Left ventricle myocardium superior (tissue), 1 donor: ENCODE results near the gene TGM2. TPM values are rescaled to one million over a fixed set of nuclear protein-coding genes. Genes with fewer than 3 reads are reported as not detected.

Source experiments
- ATAC-seq: fragments of 200-7000 bp; cut with Tn5 transposase; one replicate; pipeline ENCODE4 v1.9.1; 2020; ENCODE audit warnings: mild to moderate bottlenecking, moderate library complexity
- DNase-seq: peaks from one replicate; pipeline ENCODE4 v3.0.0-alpha.2; 2020
- intact Hi-C: fragments of 100-400 bp; cut with micrococcal nuclease; formaldehyde crosslinking; loops from one replicate; pipeline ENCODE4 v1.11.0; 2022
- total RNA-seq: library from RNA; stranded (reverse); fragmentation: NEBNext Ultra II Directional; extraction: Animal tissue kit (Norgen Biotek cat#: 25700); gene quantifications from one replicate; pipeline ENCODE4 v1.2.1, GENCODE V29; 2021
- donor health status: DM: no; HTN: yes; CAD: no; lungs with severe emphysema.

TGM2 gene
- total RNA-seq, 1 donor from 2014 or later = 473 TPM

DNA sequence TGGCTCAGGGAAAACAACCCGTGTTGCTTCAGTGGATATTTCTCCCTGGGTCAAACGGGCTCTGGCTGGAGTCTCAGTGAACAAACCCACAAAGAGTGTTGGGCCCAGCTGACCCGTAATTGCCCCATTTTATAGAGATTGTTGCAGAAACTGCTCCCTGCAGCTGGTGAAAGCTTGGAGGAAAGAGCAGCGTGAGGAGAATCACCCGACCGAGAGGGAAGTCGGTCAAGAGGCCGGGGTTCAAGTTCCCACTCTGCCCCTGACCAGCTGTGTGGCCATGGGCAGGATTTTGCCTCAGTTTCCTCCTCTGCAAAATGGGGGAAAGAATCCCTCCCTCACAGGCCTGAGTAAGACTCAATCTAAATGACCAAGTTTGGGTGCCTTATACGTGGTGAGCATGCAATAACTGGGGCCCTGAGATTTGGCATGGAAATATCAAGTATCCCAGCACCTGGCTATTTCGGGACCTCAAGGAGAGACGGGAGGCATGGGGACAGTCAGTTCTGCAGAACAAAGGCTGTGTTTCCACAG is 1.7 kb upstream of the TGM2 start:
- intact Hi-C loops = loop anchor here (10.0 kb wide), 1 partner anchor 92 kb away; no protein-coding TSS in a partner anchor
- no peak for DNase-seq
- ATAC-seq = no peak

- no peak for DNase-seq
- intact Hi-C loops = loop anchor here (10.0 kb wide), 1 partner anchor 91 kb away; no protein-coding TSS in a partner anchor
These were observed 1.1 kb upstream of the TGM2 start for GRCh38 chr20:38165966-38166702.

GRCh38 chr20:38164624-38165088 is 414 bp downstream of the TGM2 start:
- ATAC-seq = peak; percentile 43
- intact Hi-C loops = loop anchor here (10.0 kb wide), 1 partner anchor 90 kb away; no protein-coding TSS in a partner anchor
- peak; percentile 66 for DNase-seq

More at GRCh38 chr20:38165966-38166702, 1.1 kb upstream of the TGM2 start:
- no peak for ATAC-seq

GRCh38 chr20:38164069-38164468 is 1.0 kb downstream of the TGM2 start:
- intact Hi-C loops = loop anchor here (10.0 kb wide), 1 partner anchor 89 kb away; no protein-coding TSS in a partner anchor
- no peak for DNase-seq
- ATAC-seq = no peak

DNA sequence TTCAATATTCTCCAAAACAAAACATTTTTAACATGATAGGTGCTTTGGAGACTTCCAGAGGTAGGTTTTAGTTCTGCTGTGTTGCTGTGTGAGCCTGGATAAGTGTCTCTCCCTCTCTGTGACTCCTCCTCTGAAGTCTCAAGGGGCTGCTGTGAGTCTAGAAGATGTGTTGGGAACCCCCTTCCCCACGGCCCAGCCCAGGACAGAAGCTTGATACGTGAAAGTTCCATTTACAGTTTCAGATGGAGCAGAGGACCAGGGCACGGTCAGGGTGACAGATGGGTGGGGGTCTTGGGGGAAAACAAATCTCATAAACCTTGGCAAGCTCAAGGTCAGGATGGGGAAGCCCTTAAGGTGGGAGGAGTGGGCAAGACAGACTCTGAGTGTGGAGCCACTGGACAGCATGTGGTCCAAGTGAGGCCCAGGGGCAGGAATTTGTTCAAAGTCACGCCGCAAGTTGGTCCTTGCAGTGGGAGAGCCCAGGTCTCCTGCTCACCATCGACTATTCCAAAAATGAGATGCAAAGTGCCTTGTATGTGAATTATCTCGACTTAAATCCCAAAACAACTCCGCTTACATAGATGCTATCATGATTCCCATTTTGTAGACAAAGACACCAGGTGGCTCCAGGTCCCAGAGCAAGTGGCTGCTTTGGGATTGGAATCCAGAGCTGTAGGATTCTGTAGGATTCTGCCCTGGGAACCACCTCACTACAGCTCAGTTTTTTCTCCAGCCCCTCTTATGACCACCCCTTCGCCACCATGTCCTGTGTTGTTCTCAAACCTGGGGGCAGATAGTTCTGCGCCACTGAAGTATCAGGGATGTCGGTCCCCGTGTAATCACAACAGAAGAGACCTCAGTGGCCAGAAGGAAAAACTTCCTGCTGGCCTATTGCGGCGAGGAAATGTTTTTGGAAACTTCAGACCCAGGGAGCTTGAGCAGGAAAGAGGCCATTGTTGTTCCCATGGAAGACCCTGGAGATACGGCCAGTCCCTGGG is 1.9 kb downstream of the TGM2 start:
- no peak for DNase-seq
- intact Hi-C loops = loop anchor here (10.0 kb wide), 1 partner anchor 88 kb away; no protein-coding TSS in a partner anchor
- ATAC-seq = no peak

- intact Hi-C loops = loop anchor here (10.0 kb wide), 1 partner anchor 87 kb away; no protein-coding TSS in a partner anchor
- no peak for DNase-seq
- no peak for ATAC-seq
These were observed 2.9 kb downstream of the TGM2 start for GRCh38 chr20:38162149-38162548.

- ATAC-seq (no peak), DNase-seq (no peak)
- intact Hi-C loops = loop anchor here (10.0 kb wide), 1 partner anchor 87 kb away; no protein-coding TSS in a partner anchor
These were observed 3.7 kb downstream of the TGM2 start for GRCh38 chr20:38161412-38161774.

DNA sequence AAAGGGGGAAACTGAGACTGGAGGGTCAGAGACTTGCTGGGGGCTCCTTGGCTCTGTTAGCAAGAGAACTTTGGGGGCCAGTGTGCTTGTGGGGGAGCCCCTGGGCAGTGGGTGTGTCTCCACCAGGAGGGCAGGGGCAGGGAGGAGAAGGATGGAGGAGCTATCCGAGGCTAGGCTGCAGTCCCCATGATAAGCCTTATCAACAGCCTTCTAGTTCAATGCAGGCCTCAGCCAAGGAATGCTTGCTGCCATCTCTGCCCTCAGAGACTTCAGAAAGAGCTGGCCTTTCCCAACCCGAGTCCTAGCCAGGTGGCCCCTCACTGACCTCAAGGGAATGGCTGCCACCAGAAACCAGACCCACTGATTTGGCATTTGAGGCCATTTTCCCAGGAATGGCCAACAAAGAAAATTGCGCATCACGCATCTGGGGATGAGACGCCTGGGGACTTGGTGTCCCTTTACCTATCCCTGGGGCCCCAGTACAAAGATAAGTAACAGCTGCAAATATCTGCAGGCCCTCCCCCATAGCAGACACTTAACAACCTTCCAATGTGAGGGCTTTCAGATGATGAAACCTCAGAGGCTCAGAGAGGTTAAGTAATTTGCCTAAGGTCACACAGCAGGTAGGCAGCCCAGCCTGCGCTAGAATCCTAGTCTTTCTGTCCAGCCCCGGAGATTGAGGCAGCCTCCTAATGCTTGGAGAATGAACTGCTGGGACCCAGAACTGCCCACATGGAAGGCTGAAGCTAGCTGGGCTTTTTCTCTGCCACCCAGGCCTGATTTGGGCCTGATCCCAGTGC is 4.9 kb downstream of the TGM2 start:
- ATAC-seq (no peak), DNase-seq (no peak)
- intact Hi-C loops = loop anchor here (10.0 kb wide), 1 partner anchor 85 kb away; no protein-coding TSS in a partner anchor

GRCh38 chr20:38159566-38159956 is 5.5 kb downstream of the TGM2 start:
- DNase-seq (no peak), ATAC-seq (no peak)
- intact Hi-C loops = no loop called here

DNA sequence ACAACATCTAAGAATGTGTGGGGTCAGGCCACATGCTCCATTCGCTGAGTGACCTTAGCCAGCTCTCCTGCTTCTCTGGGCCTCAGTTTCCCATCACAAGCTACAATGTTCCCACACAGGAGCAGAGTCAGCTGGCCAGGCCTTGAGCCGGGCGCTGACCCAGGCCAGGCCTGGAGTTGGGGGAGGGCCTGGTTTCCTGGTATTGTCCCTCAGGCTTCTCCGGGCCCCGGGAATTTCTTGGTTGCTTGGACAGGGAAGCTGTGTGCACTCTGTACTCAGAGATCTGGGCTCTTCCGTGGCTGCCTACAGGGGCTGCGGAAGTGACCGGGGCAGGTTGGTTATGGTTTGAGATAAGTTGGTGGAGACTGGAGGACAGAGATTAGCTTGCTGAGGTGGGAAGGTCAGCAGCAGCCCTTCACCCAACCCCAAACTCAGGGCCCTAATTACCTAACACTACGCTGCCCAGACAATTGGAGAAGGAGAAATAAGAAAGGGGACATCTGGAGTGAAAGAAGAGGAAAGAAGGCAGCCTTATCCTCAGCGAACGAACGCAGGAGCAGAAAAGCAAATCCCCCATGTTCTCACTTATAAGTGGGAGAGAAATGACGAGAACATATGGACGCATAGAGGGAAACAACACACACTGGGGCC is 6.2 kb downstream of the TGM2 start:
- intact Hi-C loops = no loop called here
- DNase-seq = peak; percentile 60
- ATAC-seq = peak; percentile 31

- ATAC-seq (peak; percentile 46), DNase-seq (no peak)
- intact Hi-C loops = no loop called here
These were observed 7.2 kb downstream of the TGM2 start for GRCh38 chr20:38157635-38158495.

DNA sequence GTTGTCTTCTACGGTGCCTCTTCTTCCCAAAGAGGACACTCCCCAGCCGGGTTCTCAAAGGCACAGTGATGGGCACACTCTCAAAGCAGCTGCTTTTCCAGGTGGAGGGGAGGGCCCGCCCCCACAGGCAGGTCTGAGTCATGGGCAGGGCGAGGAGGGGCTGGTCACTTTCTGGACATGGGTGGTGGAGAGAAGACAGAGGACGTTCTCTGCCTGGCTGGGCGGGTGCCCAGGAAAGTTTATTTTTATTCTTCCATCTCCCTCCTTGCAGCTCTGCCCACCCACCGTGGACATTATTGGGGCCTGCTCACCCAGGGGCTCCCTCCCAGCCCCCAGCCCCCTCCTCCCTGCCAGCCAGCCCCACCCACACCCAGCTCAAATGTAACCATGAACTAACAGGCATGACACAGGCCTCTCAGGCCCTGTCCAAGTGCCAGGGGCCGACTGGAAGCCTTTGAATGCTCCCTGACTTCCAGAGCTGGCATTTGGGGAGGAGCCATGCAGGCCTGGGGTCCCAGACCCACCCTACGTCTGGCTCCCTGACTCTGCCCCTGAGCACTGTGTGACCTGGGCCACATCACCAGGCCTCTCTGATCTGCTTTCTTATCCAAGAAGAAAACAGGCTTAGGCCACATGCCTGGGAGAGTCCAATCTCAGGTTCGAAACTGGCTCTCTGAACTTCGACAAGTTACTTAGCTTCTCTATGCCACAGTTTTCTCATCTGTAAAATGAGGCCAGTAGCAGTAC is 8.0 kb downstream of the TGM2 start:
- ATAC-seq (peak; percentile 79), DNase-seq (peak; percentile 79)
- intact Hi-C loops = no loop called here

GRCh38 chr20:38156280-38156679 is 8.8 kb downstream of the TGM2 start:
- DNase-seq = no peak
- no peak for ATAC-seq
- intact Hi-C loops = no loop called here

DNA sequence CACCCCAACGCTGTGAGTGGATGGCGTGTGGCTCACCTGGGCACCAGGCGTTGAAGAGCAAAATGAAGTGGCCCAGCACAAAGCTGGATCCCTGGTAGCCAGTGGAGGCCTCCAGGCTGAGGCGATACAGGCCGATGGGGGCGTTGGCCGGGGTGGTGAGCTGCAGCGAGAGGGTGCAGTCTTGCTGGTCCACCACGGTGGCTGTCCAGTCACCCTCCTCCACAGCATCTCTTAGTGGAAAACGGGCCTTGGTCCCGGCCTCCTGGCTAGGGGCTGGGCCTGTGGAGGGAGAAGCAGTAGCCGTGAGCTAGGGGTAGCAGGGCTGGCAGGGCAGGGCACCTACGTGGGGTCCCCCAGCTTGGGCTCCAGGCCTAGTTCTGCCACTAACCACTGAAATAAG is 9.3 kb downstream of the TGM2 start:
- no peak for ATAC-seq
- DNase-seq = no peak
- intact Hi-C loops = no loop called here

GRCh38 chr20:38153401-38153800 is 11.7 kb downstream of the TGM2 start:
- DNase-seq = no peak
- ATAC-seq = no peak
- intact Hi-C loops = no loop called here

GRCh38 chr20:38152621-38153221 is 12.3 kb downstream of the TGM2 start:
- intact Hi-C loops = no loop called here
- peak; percentile 59 for ATAC-seq
- peak; percentile 90 for DNase-seq
